Measurements from ENCODE around the gene DPP3.
"Not testable (repeated sequence)": the region's sequence is repeated elsewhere in the genome, so short reads cannot be mapped to it uniquely, and the experiment has no call there.

- TF ChIP-seq CTCF (IDR thresholded peaks at IDR 0.05); USF2 (IDR thresholded peaks at IDR 0.05; ENCODE audit: borderline replicate concordance, low read depth, low read length); REST (IDR thresholded peaks at IDR 0.05; ENCODE audit: low read depth, low read length); EP300 (IDR thresholded peaks at IDR 0.05; ENCODE audit: borderline replicate concordance in 1 of 2, low read depth in 1 of 2, low read length in 1 of 2); GATA2 (CRISPR knock-in tag; IDR thresholded peaks at IDR 0.05); RAD21 (IDR thresholded peaks at IDR 0.05; ENCODE audit: low read length); SIN3A (IDR thresholded peaks at IDR 0.05; ENCODE audit: borderline replicate concordance, low read depth, low read length); GABPA (IDR thresholded peaks at IDR 0.05; ENCODE audit: low read depth); TAF1 (IDR thresholded peaks at IDR 0.05; ENCODE audit: borderline replicate concordance, low read depth, low read length); POLR2AphosphoS5 (IDR thresholded peaks at IDR 0.05; ENCODE audit: low read depth, low read length); CHD2 (IDR thresholded peaks at IDR 0.05; ENCODE audit: low read length, partially characterized antibody); SMC3 (IDR thresholded peaks at IDR 0.05; ENCODE audit: low read depth, low read length); RXRA (IDR thresholded peaks at IDR 0.05; ENCODE audit: borderline replicate concordance, low read depth); NFIC (IDR thresholded peaks at IDR 0.05; ENCODE audit: borderline replicate concordance): not testable (repeated sequence)
Measured at GRCh38 chr11:66464116-66464515, 16.1 kb upstream of the DPP3 start.
